ENCODE data around the gene MICALL2.

Gene MICALL2

GRCh38 chr7:1402791-1403637 is 56.3 kb downstream of the MICALL2 start:
- no peak for TF ChIP-seq CTCF (IDR thresholded peaks at IDR 0.05; ENCODE audit: low read depth, low read length, missing control alignments)
- no peak overlapping the region for H3K4me3 ChIP-seq (replicated peaks; ENCODE audit: low read depth, low read length)
- DNase-seq (ENCODE audit: extremely low read depth, low read depth): no peak

DNA sequence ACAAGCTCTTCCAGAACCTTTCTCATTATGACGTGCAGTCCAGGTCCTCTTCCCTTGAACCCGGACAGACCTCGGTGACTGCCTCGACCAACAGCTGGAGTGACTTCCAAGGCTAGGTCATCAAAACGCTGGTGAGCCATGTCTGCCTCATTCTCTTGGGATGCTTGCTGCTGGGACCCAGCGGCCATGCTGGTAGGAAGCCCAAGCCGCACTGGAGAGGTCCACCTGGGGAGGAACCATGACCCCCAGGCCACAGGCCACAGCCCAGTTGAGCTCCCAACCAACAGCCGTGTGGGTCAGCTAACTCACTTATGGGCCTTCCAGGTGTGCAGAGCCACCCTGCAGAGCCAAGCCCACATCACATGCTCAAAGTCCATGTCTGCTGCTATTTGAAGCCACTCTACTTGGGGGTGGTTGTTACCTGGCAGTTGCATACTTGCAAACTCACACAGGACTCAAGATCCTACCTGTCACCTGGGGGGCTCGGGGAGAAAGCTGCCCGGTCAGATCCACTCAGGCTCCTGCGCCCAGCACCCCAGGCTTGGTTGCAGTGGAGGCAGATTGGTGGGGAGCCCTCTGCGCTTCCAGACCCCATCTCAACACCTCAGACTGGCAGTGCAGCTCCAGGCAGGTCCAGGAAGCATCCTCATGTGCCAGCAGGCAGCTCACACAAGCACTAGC is 57.0 kb downstream of the MICALL2 start:
- TF ChIP-seq CTCF (IDR thresholded peaks at IDR 0.05; ENCODE audit: low read depth, low read length, missing control alignments): no peak
- DNase-seq (ENCODE audit: extremely low read depth, low read depth): no peak
- no peak overlapping the region for H3K4me3 ChIP-seq (replicated peaks; ENCODE audit: low read depth, low read length)

GRCh38 chr7:1401011-1401410 is 58.3 kb downstream of the MICALL2 start:
- no peak for TF ChIP-seq CTCF (IDR thresholded peaks at IDR 0.05; ENCODE audit: low read depth, low read length, missing control alignments)
- DNase-seq (ENCODE audit: extremely low read depth, low read depth): no peak
- H3K4me3 ChIP-seq (replicated peaks; ENCODE audit: low read depth, low read length): no peak overlapping the region

DNA sequence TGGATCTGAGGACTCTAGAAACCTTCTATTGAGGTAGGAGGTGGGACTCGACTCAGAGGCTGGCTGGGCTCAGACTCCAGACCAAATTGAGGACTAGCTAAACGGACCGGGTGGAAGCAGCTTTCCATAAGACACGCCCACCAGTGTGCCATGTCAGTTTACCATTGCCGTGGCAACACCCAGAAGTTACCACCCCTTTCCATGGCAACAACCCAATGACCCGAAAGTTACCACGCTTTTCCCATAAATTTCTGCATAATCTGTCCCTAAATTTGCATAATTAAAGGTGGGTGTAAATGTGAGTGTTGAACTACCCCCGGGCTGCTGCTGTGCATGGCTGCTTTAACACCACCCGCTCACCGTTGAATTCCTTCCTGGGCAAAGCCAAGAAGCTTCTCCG is 58.9 kb downstream of the MICALL2 start:
- DNase-seq (ENCODE audit: extremely low read depth, low read depth): no peak
- no peak overlapping the region for H3K4me3 ChIP-seq (replicated peaks; ENCODE audit: low read depth, low read length)
- TF ChIP-seq CTCF (IDR thresholded peaks at IDR 0.05; ENCODE audit: low read depth, low read length, missing control alignments): no peak

DNA sequence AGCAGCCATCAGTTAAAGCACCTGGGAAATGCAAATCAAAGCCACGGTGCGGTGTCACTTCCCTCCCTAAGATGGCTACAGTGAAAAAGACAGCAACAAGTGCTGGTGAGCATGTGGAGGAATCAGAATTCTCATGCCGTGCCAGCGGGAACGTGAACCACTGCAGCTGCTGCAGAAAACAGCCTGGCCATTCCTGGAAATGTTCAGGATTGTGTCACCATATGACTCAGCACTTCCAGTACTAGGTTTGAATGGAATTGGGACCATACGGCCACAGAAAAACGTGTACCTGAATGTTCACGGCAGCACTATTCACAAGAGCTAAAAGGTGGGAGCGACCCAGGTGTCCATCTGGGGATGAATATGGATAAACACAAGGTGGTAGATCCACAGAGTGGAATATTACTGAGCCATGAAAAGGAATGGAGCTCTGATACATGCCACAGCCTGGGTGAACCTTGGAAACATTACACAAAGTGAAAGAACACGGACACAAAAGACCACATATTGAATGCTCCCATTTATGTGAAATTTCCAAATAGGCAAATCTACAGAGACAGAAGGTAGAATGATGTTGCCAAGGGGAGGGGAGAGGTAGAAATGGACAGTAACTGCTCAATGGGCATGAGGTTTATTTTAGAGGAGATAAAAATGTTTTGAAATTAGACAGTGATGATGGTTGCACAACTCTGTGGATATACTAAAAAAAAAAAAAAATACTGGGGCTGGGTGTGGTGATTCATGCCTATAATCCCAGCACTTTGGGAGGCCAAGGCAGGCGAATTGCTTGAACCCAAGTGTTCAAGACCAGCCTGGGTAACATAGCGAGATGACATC is 61.6 kb downstream of the MICALL2 start:
- no peak for DNase-seq (ENCODE audit: extremely low read depth, low read depth)
- TF ChIP-seq CTCF (IDR thresholded peaks at IDR 0.05; ENCODE audit: low read depth, low read length, missing control alignments): no peak
- H3K4me3 ChIP-seq (replicated peaks; ENCODE audit: low read depth, low read length): no peak overlapping the region

DNA sequence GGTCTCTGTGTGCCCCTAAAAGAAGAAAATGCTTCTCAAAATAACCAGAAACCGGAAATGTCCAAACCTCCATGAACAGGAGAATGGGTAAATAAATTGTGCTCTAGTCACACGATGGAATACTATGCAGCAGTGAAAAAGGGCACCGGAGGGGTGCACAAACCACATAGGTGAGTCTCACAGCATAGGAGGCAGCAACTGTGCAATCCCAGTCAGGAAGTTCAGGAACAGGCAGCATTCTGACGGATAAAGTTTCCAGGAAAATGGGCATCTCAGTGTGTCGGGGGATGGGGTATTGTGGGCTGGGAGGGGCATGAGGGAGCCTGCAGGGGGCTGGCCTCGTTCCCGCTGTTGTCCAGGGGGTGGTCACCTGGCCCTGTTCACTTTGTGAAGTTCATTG is 63.1 kb downstream of the MICALL2 start:
- TF ChIP-seq CTCF (IDR thresholded peaks at IDR 0.05; ENCODE audit: low read depth, low read length, missing control alignments): no peak
- no peak for DNase-seq (ENCODE audit: extremely low read depth, low read depth)
- H3K4me3 ChIP-seq (replicated peaks; ENCODE audit: low read depth, low read length): no peak overlapping the region
